HepG2 (cell line): ENCODE data around the gene NDOR1. TPM values are rescaled to one million over a fixed set of nuclear protein-coding genes. Genes with fewer than 3 reads are reported as not detected.

Experiments
- ARNTL ChIP-seq: sonication (generic); formaldehyde crosslinking; IDR thresholded peaks from 2 replicates; pipeline ENCODE4 v1.4.0; 2020; ENCODE audit warnings: mild to moderate bottlenecking, missing genetic modification reagents
- ETV5 ChIP-seq: IDR thresholded peaks from 2 replicates; pipeline ENCODE4 v1.6.1; 2018; ENCODE audit warnings: missing biosample characterization, missing genetic modification reagents, inconsistent platforms, borderline replicate concordance
- HMGA1 ChIP-seq: sonication (generic); formaldehyde crosslinking; conservative IDR thresholded peaks from 2 replicates; pipeline ENCODE4 v1.4.0; 2020; ENCODE audit warnings: missing genetic modification reagents
- IRF1 ChIP-seq: sonication (generic); formaldehyde crosslinking; IDR thresholded peaks from 2 replicates; pipeline ENCODE4 v1.4.0; 2020; ENCODE audit warnings: low read depth, mild to moderate bottlenecking, missing genetic modification reagents
- KDM1A ChIP-seq: IDR thresholded peaks from 2 replicates; pipeline ENCODE4 v1.6.1; 2016; ENCODE audit warnings: missing compliant biosample characterization
- MTERF4 ChIP-seq: sonication (generic); formaldehyde crosslinking; IDR thresholded peaks from 2 replicates; pipeline ENCODE4 v1.8.0; 2023; ENCODE audit warnings: mild to moderate bottlenecking, missing genetic modification reagents
- MXI1 ChIP-seq: IDR thresholded peaks from 3 replicates; pipeline ENCODE4 v1.6.1; 2012; ENCODE audit warnings: low read depth, low read length, inconsistent platforms, borderline replicate concordance
- PAXIP1 ChIP-seq: sonication (generic); formaldehyde crosslinking; conservative IDR thresholded peaks from 2 replicates; pipeline ENCODE4 v1.4.0; 2020; ENCODE audit warnings: mild to moderate bottlenecking, missing genetic modification reagents, moderate library complexity
- POLR2AphosphoS2 ChIP-seq: IDR thresholded peaks from 2 replicates; pipeline ENCODE4 v1.6.1; 2011; ENCODE audit warnings: low read depth, low read length, improper control_type of control experiment
- SP2 ChIP-seq: sonication (generic); formaldehyde crosslinking; IDR thresholded peaks from 2 replicates; pipeline ENCODE4 v1.5.1; 2020; ENCODE audit warnings: mild to moderate bottlenecking, missing genetic modification reagents
- TBX2 ChIP-seq: sonication (generic); formaldehyde crosslinking; IDR thresholded peaks from 2 replicates; pipeline ENCODE4 v1.5.0; 2020; ENCODE audit warnings: missing genetic modification reagents, mild to moderate bottlenecking, borderline replicate concordance
- ZBTB26 ChIP-seq: IDR thresholded peaks from 2 replicates; pipeline ENCODE4 v1.6.1; 2016; ENCODE audit warnings: missing compliant biosample characterization, missing genetic modification reagents, borderline replicate concordance
- ZBTB37 ChIP-seq: sonication (generic); formaldehyde crosslinking; IDR thresholded peaks from 2 replicates; pipeline ENCODE4 v1.4.0; 2020; ENCODE audit warnings: mild to moderate bottlenecking, missing genetic modification reagents
- ZFP91 ChIP-seq: sonication (generic); formaldehyde crosslinking; IDR thresholded peaks from 2 replicates; pipeline ENCODE4 v1.9.0; 2022; ENCODE audit warnings: missing genetic modification reagents, mild to moderate bottlenecking, borderline replicate concordance
- ZMAT3 ChIP-seq: sonication (generic); formaldehyde crosslinking; conservative IDR thresholded peaks from 2 replicates; pipeline ENCODE4 v1.7.0; 2021; ENCODE audit warnings: missing genetic modification reagents
- ZNF841 ChIP-seq: sonication (generic); formaldehyde crosslinking; IDR thresholded peaks from 2 replicates; pipeline ENCODE4 v1.8.1; 2023; ENCODE audit warnings: missing genetic modification reagents, borderline replicate concordance
- ZSCAN22 ChIP-seq: sonication (generic); formaldehyde crosslinking; IDR thresholded peaks from 2 replicates; pipeline ENCODE4 v1.4.0; 2020; ENCODE audit warnings: mild to moderate bottlenecking, missing genetic modification reagents
- polyA plus RNA-seq, 8 experiments: library from polyadenylated mRNA; depleted of rRNA in 3 of 8; stranded (reverse) in 7 of 8; unstranded in 1 of 8; fragments of >200 nt; fragmentation: Illumina TruSeq in 4 of 8; extraction: Trizol in 4 of 8; gene quantifications; 2 replicates each; pipeline versions ENCODE4 v1.2.1 to v1.2.3, GENCODE V29; 2011 to 2016; ENCODE audit warnings: low read depth in 4 of 8, missing spikeins in 1 of 8, mixed read lengths in 1 of 8; ENCODE audit not compliant: insufficient read depth in 1 of 8
- total RNA-seq, 5 experiments: library from RNA; depleted of rRNA; stranded (reverse); fragments of >200 nt; fragmentation: Illumina TruSeq; extraction: Trizol; gene quantifications; 2 replicates each; pipeline ENCODE4 v1.2.3, GENCODE V29; 2016; ENCODE audit warnings: low read depth in 1 of 5

The NDOR1 gene
- total and polyA plus RNA-seq, 2 of the 13 experiments (the other 11 are each of a cell fraction or from before 2014, with no cell fraction given) = 3.6 to 8.7 TPM

GRCh38 chr9:137235424-137236237 lies 30.1 kb downstream of the NDOR1 start (continued):
- TF ChIP-seq HMGA1 (no peak), ETV5 (CRISPR knock-in tag) (peak; percentile 45; the same call in 1 of the 2 replicates), TBX2 (CRISPR knock-in tag) (peak; percentile 49; the same call in 1 of the 2 replicates), ARNTL (CRISPR knock-in tag) (peak; percentile 50; the same call in 1 of the 2 replicates), SP2 (peak; percentile 29; the same call in 1 of the 2 replicates), MXI1 (peak; percentile 1; the same call in 1 of the 3 replicates), KDM1A (peak; percentile 58), IRF1 (CRISPR knock-in tag) (no peak), ZMAT3 (CRISPR knock-in tag) (peak; percentile 78; the same call in 1 of the 2 replicates), POLR2AphosphoS2 (no peak), MTERF4 (CRISPR knock-in tag) (peak; percentile 79; the same call in 1 of the 2 replicates), ZBTB37 (CRISPR knock-in tag) (no peak), ZSCAN22 (CRISPR knock-in tag) (no peak), ZFP91 (CRISPR knock-in tag) (no peak; the same call in 1 of the 2 replicates), ZNF841 (CRISPR knock-in tag) (no peak), PAXIP1 (CRISPR knock-in tag) (peak; percentile 28; the same call in 1 of the 2 replicates), ZBTB26 (CRISPR knock-in tag) (peak; percentile 44; the same call in 1 of the 2 replicates)
